Activated CD8-positive, alpha-beta memory T cell treated with anti-CD3 and anti-CD28 coated beads, Interleukin-2, amount 50 U/mL, for 48 hours (primary cell): Measurements from ENCODE around the gene KHK.
"Not testable (repeated sequence)": the region's sequence is repeated elsewhere in the genome, so short reads cannot be mapped to it uniquely, and the experiment has no call there.

ENCODE experiments used
- DNase-seq: peaks from one replicate; pipeline ENCODE4 v3.0.0-alpha.2; 2020

Gene KHK

DNA sequence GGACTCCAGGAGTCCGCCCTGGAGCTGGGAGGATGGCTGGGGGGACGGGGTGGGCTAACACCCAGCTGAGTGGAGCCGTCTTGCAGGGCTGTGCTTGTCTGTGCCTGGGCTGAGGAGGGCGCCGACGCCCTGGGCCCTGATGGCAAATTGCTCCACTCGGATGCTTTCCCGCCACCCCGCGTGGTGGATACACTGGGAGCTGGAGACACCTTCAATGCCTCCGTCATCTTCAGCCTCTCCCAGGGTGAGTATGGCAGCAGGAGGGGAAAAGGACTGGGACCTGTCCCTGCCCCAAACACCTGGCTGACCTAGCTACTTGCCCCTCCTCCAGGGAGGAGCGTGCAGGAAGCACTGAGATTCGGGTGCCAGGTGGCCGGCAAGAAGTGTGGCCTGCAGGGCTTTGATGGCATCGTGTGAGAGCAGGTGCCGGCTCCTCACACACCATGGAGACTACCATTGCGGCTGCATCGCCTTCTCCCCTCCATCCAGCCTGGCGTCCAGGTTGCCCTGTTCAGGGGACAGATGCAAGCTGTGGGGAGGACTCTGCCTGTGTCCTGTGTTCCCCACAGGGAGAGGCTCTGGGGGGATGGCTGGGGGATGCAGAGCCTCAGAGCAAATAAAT lies 12.9 kb downstream of the KHK start:
- no peak for DNase-seq

DNA sequence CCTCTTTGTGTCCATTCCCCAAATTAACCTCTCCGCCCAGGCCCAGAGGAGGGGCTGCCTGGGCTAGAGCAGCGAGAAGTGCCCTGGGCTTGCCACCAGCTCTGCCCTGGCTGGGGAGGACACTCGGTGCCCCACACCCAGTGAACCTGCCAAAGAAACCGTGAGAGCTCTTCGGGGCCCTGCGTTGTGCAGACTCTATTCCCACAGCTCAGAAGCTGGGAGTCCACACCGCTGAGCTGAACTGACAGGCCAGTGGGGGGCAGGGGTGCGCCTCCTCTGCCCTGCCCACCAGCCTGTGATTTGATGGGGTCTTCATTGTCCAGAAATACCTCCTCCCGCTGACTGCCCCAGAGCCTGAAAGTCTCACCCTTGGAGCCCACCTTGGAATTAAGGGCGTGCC lies 13.5 kb downstream of the KHK start:
- DNase-seq = no peak

DNA sequence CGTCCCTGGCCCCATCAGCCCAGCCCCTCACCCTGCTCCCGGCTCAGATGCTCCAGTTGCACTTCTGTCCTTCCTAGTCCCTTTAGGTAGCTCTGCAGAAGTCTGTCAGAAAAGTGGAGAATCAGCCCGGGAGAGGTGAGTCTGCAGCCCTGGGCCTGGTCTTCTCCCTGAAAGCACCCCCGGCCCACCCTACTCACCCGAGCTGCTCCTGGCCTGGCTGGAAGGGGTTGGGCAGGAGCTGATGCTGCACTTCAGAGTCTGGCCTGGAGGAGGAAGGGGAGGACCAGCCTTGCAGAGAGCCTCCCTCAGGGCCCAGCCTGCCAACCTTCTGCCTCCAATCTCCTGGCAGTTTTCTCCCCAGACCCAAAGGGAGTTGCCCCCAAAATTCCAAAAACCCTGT lies 15.8 kb downstream of the KHK start:
- no peak for DNase-seq

DNA sequence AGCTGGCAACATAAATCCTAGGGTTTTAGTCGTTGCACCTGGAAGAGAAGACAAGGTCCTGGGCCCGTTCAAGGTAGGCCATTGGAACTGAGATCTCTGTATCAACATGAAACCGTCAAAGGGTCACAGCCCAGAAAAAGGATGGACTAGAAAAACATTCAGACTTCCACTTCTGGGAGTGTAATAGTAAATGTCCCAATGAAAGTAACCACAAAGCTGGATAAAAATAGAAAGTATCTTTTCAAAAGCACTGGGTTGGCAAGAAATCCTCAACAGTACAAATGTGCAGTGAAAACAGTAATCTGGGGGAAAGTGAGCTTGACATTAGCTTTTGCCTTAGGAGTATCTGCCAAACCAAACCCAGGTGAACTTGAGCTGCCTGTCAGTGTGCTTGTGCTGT lies 19.4 kb downstream of the KHK start:
- DNase-seq = no peak

DNA sequence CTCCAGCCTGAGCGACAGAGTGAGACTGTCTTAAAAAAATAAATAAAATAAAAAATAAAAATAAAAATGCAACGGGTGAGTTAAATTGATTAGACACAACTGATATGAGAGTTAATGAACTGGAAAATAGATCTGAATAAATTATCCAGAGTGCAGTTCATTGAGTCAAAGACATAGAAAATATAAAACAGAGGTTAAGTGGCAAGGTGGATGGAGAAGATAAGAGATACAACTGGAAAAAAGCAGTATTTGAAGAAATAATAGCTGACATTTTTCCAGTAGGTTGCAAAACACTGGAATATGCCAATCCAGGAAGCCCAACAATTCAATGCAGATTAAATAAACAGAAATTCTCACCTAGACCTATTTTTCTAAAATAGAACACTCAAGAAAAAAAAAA lies 21.6 kb downstream of the KHK start:
- DNase-seq = no peak

DNA sequence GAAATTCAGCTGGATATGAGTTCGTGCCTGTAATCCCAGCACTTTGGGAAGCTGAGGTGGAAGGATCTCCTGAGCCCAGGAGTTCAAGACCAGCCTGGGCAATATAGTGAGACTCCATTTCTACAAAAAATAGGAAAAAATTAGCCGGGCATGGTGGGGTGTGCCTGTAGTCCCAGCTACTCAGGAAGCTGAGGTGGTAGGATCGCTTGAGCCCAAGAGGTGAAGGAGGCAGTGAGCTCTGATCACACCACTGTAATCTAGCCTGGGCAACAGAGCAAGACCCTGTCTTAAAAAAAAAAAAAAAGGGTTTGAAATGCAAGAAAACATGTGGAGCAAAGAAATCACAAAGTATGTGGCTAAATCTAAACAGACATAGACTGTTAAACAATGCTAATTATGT lies 22.5 kb downstream of the KHK start:
- no peak for DNase-seq

DNA sequence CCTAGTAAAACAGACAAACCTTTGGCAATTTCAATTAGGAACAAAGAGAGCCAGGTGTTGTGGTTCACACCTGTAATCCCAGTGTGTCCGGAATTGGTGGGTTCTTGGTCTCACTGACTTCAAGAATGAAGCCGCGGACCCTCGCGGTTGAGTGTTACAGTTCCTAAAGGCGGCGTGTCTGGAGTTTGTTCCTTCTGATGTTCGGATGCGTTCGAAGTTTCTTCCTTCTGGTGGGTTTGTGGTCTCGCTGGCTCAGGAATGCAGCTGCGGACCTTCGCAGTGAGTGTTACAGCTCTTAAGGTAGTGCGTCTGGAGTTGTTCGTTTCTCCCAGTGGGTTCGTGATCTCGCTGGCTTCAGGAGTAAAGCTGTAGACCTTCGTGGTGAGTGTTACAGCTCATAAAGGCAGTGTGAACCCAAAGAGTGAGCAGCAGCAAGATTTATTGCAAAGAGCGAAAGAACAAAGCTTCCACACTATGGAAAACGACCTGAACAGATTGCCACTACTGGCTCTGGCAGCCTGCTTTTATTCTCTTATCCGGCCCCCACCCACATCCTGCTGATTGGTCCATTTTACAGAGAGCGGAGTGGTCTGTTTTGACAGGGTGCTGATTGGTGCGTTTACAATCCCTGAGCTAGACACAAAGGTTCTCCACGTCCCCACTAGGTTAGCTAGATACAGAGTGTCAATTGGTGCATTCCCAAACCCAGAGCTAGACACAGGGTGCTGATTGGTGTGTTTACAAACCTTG lies 24.2 kb downstream of the KHK start:
- DNase-seq = not testable (repeated sequence)

DNA sequence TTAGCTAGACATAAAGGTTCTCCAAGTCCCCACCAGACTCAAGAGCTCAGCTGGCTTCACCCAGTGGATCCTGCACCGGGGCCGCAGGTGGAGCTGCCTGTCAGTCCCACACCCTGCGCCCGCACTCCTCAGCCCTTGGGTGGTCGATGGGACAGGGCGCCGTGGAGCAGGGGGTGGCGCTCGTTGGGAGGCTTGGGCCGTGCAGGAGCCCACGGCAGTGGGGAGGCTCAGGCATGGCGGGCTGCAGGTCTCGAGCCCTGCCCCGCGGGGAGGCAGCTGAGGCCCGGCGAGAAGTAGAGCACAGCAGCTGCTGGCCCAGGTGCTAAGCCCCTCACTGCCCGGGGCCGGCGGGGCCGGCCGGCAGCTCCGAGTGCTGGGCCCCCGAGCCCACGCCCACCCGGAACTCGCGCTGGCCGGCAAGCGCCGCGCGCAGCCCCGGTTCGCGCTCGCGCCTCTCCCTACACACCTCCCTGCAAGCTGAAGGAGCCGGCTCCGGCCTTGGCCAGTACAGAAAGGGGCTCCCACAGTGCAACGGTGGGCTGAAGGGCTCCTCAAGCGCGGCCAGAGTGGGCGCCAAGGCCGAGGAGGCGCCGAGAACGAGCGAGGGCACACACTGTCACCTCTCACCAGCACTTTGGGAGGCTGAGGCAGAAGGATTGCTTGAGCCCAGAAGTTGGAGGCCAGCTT lies 25.0 kb downstream of the KHK start:
- DNase-seq = not testable (repeated sequence)

DNA sequence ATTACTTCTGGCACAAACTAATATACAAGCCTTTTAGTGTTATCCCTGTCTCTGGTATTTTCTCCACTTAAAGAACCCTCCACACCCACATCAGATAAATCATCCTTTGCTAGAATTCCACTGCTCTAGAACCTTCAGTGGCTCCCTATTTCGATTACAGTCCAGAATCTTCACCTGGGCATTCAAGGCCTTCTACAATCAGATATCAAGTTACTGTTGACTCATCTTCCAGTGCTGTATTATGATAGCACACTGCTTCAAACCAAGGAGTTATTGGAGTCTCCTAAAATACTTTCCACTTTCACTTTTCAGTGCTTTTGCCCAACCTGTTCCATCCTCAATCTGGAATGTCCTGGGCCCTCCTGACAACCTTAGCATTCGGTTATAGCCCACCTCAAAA lies 28.9 kb downstream of the KHK start:
- DNase-seq = no peak

DNA sequence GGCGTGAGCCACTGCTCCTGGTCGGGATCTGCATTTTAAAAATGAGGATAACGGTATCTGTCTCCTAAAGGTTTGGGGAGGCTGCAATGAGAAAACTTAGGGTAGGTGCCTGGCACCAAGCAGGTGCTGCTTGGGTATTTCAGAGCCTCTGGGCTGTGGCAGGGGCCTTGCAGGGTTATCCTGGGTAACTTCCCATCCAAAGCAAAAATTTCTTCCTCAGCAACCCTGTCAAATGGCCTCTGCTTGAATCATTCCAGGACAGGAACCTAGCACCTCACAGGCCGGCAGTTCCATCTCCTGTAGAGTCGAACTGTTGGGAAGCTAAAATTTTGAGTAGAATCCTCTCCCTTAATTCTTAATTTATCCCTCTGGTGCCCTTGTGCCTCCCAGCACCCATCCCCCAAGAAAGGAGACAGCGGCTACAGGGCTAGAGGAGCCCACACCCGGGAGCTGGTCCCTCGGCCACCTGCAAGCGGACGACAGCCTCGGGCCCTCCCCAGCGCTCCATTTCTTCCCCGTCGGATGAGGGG lies 31.5 kb downstream of the KHK start:
- DNase-seq = no peak

DNA sequence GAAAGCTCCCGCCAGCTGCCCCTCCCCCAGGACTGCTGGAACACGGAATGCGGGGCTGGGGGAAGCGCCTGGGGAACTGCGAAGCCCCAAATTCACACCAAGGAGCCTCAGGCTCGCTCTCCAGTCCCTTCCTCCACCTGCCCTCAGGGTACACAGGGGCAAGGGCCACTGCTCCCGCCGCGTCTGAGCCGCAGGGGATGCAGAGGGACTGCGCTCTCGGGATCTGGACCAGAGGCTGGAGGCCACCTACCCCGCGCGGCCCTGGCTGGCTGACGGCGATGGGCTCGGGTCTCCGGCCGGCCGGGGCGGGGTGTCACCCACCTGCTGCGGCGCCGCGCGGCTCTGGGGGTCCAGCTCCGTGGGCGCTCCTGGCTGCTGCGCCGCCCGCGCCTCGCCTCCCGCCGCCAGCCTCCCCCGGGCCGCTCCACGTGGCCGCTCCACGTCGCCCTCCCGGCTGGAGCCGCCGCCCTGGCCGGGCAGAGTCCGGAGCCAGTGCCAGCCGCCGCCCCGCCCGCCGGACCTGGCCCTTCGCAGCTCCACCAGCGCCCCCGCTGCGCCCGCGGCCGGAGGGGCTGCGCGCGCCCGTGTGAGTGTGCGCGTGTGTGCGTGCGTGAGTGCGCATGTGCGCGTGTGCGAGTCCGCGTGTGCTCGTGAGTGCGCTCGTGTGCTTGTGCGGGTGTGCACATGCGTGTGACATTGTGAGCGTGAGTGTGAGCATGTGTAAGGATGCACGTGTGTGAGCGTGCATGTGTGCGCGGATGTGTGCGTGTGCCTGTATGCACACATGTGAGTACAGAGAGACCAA lies 32.2 kb downstream of the KHK start, which contains the start of gene CGREF1:
TSS of gene CGREF1 (minus strand) at position 604 of the 805 bp plus-strand sequence. CDS start 14,762 bp downstream, outside the sequence.
- DNase-seq = peak; percentile 67

DNA sequence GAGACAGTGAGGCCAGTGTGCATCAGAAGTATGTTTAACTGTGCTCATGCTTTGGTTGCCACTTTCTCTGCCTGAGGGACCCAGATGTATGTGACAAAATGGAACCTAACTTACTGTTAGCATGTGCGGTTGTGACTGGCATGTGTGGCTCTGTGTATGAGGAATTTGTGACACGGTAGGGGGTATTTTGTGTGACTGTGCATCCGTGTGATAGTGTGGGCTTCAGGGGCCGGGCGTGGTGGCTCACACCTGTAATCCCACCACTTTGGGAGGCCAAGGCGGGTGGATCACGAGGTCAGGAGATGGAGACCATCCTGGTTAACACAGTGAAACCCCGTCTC lies 32.7 kb downstream of the KHK start:
- not testable (repeated sequence) for DNase-seq

DNA sequence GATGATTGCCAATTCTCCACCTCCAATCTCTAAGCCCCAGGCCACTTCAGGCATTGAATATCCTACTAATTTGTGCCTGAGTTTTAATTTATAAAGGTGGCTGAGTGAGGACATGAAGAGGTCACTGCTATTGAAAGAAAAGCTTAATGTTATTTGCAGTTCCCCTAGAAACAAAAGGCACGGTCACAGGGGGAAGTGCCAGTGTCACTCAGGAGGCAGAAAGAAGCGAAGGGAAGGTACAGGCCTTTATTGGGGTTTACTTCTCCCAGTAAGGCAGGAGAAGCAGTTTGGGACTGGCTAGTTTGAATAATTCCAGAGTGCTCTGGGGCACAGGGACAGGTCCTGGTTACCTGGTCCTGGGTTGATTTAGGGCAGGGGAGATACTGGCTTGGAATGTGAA lies 35.3 kb downstream of the KHK start:
- no peak for DNase-seq

DNA sequence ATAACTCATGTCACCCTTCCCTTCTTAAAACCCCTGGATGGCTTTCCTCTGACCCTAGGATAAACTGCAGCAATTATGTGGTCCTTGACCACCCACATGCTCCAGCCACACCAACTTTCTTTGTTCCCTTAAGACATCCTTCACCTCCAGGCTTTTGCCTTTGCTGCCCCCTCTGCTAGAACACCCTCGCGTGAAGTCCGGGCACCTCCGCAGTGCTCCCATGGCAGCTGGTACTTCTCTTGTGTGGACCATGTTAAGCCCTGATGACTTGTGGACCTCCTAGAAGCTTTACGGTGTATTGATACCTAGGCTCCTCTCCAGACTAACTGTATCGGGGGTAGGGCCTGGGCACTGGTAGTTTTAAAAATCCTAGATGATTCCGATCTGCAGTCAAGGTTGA lies 36.2 kb downstream of the KHK start:
- no peak for DNase-seq

DNA sequence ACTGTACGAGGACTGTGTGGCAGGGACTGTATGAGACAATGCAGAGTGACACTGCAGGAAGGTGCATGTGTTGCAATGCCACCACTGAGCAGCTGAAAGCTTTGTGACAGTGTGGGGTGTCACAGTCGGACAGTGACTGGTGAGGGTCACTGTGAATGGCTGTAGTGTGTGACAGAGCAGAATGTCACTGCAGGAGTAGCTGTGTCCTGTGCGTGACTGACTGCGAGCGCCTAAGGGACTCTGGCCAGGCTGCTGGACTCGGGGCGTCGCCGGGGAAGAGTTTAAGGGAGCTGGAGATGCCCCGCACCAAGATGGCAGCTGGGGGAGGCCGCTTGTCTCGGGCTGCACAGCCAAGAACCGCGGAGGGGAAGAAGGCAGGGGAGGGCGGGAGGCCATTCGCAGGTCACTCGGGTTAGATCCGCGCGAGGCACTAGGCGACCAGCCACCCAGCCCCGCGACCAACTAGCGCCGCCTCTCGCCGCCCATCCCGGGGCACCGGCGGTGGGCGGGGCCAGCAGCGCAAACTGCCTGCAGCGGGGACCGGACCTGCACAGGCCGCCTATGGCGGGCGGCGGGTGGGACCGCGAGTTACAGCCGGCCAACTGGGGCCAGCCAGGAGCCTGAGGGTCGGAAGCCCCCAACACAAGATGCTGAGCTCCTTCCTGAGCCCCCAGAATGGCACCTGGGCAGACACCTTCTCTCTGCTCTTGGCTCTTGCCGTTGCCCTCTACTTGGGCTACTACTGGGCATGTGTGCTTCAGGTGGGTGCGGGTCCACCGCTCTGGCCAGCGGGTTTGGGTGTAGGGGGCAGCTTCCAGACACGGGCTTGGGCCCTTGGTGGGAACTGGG lies 37.0 kb downstream of the KHK start, which contains the start of gene ABHD1:
TSS of gene ABHD1 (plus strand) at position 514 of the 849 bp plus-strand sequence. CDS start at position 648, 134 bp downstream.
- peak; percentile 83 for DNase-seq

DNA sequence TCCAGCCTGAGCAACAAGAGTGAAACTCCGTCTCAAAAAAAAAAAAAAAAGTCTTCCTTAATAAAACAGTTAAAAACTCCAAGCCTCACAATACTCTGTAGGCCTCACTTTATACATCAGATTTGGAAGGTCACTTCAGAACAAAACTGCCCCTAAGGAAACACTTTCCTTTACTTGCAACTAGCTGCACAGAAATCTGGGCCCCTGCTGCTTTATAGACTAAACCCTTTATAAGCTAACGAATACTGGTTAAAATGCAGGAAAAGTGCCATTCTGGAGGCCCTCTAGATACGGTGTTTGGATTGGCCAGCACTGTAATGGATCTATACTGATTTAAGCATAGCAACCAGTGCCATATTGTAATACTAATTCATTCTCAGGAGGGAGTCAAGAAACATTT lies 38.5 kb downstream of the KHK start:
- no peak for DNase-seq

DNA sequence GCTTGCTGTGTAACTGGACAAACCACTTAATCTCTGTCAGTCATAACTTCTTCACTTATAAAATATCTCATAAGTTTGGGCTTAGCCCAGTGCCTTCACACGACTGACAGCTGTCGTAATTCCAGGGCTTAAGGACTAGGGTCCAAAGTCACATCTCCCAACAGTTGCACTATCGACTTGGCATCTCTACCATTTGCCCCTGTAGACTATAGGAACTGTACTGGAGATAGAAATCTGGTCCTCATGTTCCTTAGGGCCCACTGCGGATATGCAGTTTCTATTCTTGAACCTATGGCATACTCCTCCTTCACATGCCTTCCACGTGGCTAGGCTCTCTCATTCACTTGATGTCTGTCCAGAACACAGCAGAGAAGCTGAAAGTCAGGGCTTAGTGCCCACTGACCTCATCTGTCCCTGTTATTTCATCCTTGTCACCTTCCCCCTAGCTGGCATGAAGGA lies 39.7 kb downstream of the KHK start:
- no peak for DNase-seq

DNA sequence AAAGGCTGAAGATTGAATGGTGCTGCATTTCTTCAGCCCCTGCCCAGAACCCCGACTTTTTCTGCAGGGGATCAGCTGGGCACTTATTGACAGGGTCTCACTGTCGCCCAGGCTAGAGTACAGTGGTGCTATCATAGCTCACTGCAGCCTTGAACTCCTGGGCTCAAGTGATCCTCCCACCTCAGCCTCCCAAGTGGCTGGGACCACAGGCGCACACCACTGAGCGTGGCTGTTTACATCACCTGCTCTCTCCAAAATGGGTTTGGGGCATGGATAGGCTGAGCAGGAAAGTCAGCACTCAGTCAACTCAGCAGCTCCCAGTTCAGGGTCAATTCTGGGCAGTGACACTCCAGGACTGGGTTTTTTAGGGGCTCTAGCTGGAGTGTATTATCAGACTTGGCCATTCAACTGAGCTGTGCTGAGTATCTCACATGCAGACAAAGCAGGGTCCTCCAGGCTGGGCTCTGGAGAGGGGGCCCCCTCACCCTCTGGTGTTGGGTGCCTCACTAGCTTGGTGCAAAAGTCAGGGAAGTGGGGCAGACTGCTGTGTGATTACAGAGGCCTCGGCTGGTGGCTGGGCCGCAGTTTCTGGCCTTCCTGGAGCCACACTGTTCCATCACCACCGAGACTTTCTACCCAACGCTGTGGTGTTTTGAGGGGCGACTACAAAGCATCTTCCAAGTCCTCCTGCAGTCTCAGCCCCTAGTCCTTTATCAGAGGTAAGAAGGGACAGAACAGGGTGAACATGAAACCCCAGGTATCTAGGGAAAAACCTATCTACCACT lies 41.5 kb downstream of the KHK start:
- DNase-seq = no peak

DNA sequence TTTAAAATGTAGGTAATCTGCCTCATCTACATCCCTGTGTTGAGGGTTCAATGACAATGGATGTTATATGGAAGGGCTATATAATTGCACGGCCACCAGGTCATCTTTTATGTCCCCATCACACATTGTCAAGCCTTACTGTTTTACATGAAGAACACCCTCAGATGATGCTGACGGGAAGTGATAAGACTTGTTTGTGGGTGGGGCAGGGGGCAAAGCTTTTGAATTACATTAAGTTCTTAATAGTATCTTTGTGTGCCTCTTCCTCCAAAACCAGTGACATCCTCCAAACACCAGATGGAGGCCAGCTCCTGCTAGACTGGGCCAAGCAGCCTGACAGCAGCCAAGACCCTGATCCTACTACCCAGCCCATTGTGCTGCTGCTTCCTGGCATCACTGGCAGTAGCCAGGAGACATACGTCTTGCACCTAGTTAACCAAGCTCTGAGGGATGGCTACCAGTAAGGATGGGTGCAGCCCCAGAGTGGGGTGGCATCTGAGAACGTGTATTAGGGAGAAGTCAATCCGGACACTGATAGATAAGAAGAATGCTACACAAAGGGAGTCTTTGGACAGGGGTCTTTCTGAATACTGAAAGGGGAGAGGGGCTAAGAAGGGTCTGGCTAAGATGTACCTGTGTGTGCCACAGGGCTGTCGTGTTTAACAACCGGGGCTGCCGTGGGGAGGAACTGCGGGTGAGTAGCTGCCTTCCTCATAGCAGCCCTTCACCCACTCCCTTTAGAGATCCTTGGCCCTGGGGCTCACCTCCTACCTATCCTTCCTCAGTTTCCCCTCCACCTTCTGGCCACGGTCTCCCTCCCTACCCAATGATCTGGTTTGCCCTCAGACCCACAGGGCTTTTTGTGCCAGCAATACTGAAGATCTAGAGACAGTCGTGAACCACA lies 42.3 kb downstream of the KHK start:
- no peak for DNase-seq

DNA sequence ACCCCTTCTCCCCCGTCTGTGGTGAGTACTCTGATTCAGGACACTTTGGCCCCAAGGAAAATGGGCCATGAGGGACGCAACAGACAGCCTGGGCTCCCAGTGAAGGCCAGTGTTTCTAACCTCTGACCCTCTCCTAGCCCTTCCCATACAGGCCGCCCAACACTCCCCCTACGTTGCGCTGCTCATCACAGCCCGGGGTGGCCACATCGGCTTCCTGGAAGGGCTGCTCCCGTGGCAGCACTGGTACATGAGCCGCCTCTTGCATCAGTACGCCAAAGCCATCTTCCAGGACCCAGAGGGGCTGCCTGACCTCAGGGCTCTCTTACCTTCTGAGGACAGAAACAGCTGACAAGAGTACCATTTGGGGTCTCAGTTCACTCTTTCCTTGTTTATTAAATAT lies 43.8 kb downstream of the KHK start:
- DNase-seq = no peak
